ENCODE results near the gene MYH10.

Gene MYH10

GRCh38 chr17:8494506-8495111 is 135.9 kb downstream of the MYH10 start:
- DNase-seq (ENCODE audit: low spot score): no peak

DNA sequence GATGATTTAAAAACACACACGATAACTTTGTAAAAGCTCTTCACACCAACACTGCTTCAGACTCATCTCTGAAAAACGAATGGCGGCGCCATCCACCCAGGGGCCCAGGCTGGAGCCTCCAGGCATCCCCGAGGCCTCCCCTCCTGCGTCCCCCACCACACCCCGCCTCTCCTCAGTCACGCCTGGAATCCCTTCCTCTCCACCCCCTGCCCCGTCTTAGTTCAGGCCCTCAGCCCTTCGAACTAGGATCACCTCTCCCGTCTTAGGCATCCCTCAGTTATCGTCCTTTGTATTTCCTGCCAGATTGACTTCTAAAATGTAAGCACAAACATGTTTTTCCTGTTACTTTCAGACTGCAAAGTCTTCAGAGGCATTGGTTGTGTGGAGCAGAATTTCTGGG is 136.5 kb downstream of the MYH10 start:
- no peak for DNase-seq (ENCODE audit: low spot score)

GRCh38 chr17:8492121-8492520 is 138.4 kb downstream of the MYH10 start:
- no peak for DNase-seq (ENCODE audit: low spot score)

DNA sequence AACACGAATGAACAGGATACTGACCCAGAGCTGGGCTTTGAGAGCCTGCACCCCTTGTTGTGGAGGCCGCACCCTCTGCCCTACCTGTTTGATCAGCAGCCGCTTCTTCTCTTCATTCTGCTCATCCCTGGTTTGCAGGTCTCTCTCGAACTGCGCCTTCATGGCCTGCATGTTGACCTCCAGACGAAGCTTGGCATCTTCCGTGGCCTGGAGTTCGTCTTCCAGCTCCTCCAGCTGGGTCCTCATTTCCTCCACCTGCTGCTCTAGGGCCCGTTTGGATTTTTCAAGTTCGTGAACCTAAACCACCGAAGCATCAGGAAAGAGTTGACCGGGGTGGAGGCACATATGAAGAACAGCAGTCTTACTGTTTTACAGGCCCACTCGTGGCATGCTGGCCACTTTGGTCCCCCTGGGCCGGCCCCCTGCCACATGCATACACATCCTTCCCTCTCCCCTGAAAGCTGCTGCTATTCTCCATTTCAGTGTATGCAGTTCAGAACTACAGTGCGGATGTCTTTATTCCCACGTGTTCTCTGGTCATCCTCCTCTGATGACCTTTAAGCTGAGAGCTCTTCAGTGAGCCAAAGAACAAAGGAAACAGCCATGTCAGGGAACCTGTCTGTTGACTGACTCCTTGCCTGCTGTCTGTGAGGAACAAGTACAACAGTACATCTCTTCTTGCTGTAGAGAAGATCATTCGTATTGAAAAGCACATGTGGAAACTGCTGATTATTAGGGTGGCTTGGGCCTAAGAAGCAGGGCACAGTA is 140.1 kb downstream of the MYH10 start:
- no peak for DNase-seq (ENCODE audit: low spot score)

DNA sequence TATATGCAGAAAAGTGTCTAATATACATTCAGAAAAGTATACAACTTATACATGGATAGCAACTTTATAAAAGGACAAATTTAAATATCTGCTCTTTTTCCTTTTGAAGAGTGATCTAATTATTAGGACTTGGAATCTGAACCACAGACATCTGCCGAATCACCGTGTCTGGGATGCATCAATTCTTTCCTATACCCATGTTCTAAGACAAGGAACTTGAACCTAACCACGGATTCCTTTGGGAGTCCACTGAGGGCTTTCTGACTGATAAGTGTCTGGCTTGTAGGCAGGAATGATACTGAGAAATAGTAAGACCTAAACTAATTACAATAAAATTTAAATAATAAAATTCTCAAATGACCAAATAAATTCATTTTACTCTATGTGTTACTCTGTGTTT is 140.7 kb downstream of the MYH10 start:
- no peak for DNase-seq (ENCODE audit: low spot score)

DNA sequence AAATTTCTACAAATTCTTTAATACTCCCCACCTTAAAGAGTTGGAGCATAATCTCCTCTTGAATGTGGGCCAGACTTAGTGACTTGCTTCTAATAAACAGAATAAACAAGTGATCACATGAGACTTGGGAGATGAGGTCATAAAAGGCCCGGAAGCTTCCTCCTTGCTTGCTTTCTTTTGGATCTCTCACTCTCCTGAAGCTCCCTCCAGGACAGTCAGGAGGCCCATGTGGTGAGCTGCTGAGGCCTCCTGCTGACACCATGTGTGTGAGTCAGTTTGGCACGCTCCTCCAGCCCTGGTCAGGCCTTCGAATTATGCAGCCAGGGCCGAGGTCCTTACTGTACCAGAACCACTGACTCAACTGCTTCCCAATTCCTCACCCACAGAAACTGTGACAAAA is 141.6 kb downstream of the MYH10 start:
- no peak for DNase-seq (ENCODE audit: low spot score)

- DNase-seq (ENCODE audit: low spot score): no peak
Measured at GRCh38 chr17:8488491-8488890, 142.0 kb downstream of the MYH10 start.

DNA sequence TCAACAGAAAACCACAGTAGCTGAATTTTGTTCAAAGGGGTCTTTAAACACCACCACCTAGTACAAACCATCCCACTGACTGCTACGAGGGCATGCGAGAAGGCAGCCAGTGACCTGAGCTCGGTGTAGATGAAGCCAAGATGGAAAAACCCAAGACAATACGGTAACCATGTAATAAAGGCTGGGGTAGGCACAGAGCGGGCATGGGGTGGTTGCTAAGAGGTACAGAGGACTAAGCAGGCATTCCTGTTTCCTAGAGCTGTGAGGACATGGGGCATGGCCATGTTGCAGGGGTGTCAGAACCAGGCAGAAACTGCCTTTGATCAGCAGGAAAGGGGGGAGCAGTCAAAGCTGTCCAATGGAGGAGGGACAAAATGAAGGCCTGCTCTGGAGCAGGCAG is 142.8 kb downstream of the MYH10 start:
- no peak for DNase-seq (ENCODE audit: low spot score)

GRCh38 chr17:8487130-8487645 is 143.3 kb downstream of the MYH10 start:
- DNase-seq (ENCODE audit: low spot score): no peak

DNA sequence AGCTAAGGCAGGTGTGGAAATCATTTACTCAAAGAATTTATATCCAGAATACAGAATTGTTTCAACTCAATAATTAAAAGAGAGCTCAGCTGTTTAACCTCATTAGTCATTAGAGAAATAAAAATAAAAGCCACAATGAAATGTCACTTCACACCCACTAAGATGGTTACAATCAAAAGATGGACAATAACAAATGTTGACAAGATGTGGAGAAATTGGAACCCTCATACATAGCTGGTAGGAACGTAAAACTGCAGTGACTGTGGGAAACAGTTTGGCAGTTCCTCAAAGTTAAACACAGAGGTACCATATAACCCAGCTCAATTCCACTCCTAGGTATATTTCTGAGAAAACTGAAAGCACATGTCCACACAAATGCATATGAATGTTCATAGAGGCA is 145.0 kb downstream of the MYH10 start:
- DNase-seq (ENCODE audit: low spot score): no peak

DNA sequence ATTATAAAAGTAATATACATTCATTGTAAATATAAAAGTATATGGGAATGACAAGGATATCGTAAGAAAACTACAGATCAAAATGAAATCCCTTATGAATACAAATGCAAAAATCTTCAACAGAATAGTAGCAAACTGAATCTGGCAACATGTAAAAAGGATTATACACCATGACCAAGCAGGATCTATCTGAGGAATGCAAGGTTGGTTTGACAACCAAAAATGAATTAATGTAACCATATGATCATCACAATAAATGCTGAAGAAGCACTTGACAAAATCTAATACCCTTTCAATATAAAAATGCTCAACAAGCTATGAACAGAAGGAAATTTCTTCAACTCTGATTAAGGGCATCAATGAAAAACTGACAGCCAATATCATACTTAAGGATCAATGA is 146.1 kb downstream of the MYH10 start:
- DNase-seq (ENCODE audit: low spot score): no peak

DNA sequence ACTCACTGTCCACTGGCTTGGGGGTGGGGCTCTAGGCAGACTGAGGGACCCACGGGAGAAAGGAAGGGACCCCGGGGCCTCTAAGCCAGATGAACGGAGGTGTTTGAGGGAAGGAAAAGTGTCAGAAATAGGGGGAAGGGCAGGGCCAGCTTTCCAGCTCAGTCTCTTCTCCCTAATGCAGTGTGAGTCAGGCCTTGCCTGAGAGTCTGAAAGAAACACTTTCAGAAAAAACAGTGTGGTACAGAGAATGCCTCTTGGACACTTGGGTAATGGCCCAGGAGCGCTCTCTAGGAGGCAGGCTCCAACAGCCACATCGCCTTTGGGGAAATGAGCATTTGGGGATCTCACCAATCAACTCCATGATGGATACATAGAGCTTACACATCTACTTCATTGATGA is 148.0 kb downstream of the MYH10 start:
- peak; percentile 34 for DNase-seq (ENCODE audit: low spot score)

DNA sequence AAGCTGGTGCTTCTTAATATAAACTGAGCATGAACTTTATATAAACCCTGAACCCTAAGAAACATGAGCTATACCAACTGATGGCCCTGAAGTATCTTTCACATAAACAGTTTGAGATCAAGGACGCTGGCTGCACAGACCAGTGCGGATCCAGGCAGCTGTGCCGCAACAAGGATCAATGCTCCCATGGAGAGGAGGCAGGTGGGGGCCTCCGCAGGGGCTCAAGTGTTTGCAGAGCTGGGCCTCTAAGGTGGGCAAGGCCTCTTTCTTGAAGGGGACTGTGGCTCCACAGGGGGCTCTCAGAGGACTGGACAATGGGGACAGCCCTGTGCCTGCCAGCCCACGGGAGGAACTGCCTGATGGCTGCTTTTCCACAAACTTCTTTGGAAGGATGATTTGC is 148.8 kb downstream of the MYH10 start:
- DNase-seq (ENCODE audit: low spot score): no peak

GRCh38 chr17:8481089-8481488 is 149.4 kb downstream of the MYH10 start:
- no peak for DNase-seq (ENCODE audit: low spot score)

DNA sequence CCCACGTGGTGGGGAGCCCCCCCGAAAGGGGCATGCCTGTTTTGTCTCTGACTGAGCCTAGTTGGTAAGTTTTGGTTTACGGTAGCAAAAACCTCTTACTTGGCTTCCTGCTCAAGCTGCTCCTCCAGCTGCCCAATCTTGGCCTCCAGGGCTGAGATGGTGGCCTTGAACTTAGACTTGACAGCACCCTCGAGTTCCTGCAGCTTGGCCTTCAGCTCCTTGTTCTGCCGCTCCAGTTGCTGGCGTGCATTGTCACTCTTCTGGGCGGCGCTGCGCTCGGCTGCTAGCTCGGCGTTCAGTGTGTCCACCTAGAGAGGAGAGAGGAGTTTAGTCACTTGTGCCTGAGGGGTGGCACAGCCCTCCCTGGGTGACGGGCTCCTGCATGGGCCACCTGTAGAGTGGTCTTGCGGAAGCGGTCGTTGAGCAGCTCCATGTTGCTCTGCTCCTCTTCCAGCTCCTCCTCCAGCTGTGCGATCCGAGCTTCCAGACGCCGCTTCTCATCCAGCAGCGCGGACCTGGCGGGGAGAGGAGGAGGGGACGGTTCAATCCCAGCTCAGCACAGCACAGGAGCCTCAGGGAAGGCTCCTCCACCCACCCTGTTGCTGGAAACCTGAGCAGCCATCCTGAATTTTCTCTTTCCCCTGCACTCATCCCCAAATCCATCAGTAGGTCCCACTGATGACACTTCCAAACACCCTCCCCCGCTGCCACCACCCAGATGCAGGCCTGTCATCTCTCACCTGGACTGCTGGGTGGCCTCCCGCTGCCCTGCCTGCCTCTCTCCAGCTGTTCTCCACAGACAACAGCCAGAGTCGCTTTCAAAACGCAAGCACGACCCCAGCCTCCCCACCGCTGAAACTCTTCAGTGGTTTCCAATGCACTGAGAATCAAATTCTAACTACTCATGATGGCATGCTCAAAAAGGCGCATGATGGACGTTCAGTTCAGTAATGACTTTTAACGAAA is 150.2 kb downstream of the MYH10 start:
- no peak for DNase-seq (ENCODE audit: low spot score)

GRCh38 chr17:8479431-8479947 is 151.0 kb downstream of the MYH10 start:
- DNase-seq (ENCODE audit: low spot score): no peak

DNA sequence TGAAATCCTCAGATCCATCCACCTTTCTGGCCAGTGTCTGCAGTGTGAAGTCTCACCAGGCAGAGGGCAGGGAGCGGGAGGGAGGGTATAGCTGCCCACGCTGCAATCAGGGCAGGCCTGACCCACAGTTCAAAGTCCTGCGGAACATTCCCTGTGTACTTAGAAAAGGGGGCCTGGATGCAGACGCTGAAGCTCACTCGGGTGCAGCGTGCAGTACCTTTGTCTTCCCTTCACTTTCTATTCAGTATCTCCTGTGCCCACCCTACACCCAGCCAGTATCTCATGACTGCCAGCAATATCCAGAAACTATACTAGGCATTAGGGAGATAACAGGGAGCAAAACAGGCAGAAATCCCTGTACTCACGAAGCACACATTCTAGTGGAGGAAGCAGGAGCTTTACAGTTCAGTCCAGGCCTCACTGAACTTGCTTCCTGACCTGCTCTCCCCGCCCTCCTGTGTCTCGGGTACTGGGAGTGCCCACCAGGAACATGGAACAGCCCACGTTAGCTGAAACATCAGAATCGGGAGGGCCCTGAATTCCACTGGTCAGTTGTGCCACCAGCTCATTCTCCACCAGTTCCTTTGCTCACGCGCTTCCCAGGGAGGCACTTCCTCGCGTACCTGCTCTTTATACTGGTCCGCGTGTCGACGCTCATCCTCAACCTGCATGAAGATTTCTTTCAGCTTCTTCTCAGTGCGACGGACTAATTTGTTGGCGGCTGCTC is 152.6 kb downstream of the MYH10 start:
- no peak for DNase-seq (ENCODE audit: low spot score)

- DNase-seq (ENCODE audit: low spot score): no peak
Measured at GRCh38 chr17:8477171-8477570, 153.4 kb downstream of the MYH10 start.

GRCh38 chr17:8476741-8477140 is 153.8 kb downstream of the MYH10 start:
- no peak for DNase-seq (ENCODE audit: low spot score)

DNA sequence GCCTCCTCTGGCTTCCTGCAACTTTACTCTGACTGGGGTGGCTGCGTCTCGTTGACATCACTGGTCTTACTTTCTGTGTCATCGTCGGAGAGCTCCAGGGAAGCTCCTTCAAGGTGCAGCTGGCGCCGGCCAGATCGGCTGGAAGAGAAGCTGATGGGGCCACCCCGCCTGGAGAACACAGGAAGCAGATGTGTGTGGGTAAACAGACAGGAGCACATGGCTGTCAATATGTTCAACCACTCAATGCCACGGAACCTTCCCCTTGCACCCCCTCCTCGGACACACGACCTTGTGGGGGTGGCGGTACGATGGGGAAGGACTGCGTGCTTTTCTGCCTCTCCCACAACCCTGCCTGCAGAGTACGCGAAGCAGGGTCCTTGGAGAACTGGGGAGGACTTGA is 154.7 kb downstream of the MYH10 start:
- no peak for DNase-seq (ENCODE audit: low spot score)

GRCh38 chr17:8475227-8475626 is 155.3 kb downstream of the MYH10 start:
- no peak for DNase-seq (ENCODE audit: low spot score)

DNA sequence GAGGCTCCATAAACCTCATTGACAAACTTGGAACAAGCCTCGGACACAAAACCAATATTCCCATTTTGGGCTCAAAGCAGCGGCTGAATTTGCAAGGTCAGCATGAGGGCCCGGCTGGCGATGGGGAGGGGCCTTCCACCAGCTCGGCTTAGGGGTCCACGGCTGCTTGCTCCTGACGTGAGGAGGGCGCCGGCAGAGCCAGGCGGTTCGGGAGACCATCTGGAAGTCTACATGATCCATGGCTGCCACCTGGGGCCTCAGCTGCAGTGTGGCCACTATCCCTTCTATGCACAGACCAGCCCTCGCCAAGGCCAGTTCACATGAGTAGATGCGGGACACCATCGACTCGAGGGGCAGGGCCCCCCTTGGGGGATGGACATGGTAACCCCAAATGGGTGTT is 155.7 kb downstream of the MYH10 start:
- DNase-seq (ENCODE audit: low spot score): no peak
